T-helper 1 cell (primary cell): Measurements from ENCODE around the gene CRYAA.
"Not testable (repeated sequence)": the region's sequence is repeated elsewhere in the genome, so short reads cannot be mapped to it uniquely, and the experiment has no call there.

Experiments used
- DNase-seq, 5 donors: peaks; one replicate each; pipeline ENCODE4 v3.0.0-alpha.2; 2012 to 2020
- total RNA-seq, 4 donors: gene quantifications; one replicate each; lab custom pipeline; 2026; lab: John Stamatoyannopoulos, UW

Gene CRYAA, protein sequence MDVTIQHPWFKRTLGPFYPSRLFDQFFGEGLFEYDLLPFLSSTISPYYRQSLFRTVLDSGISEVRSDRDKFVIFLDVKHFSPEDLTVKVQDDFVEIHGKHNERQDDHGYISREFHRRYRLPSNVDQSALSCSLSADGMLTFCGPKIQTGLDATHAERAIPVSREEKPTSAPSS
- 0 reads per million in 4 donors for total RNA-seq

- not testable (repeated sequence) for DNase-seq
These were observed at the start of gene CRYAA for GRCh38 chr21:43168708-43169107. Gene CRYAA, plus strand, starts transcription at chr21:43169008. Its CDS starts 92 bp downstream, at chr21:43169100.

- not testable (repeated sequence) for DNase-seq
These were observed 38.7 kb upstream of the CRYAA start for GRCh38 chr21:43130094-43130493.

- not testable (repeated sequence) for DNase-seq
These were observed 34.3 kb upstream of the CRYAA start for GRCh38 chr21:43134520-43134919.

- not testable (repeated sequence) for DNase-seq
These were observed 29.9 kb upstream of the CRYAA start for GRCh38 chr21:43138944-43139343.

DNA sequence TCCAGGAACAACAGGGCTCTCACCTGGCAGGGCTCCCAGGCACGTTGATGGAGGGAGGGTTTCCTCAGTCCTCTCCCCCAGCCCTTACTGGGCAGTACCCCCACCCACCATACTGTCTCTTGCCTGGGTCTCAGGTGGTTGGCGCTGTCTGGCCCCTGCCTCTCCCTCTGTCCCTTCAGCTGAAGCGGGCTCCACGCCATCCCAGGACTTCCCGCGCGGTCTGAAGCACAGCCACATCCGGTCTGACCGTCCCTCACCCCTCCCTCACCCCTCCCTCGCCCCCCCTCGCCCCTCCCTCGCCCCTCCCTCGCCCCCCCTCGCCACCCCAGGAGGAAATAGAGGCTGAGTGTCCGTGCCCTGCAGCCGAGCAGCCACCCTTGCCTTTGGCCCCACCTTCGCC, 27.4 kb upstream of the CRYAA start:
- not testable (repeated sequence) for DNase-seq

- DNase-seq = not testable (repeated sequence)
These were observed 22.2 kb upstream of the CRYAA start for GRCh38 chr21:43146637-43147036.

- not testable (repeated sequence) for DNase-seq
These were observed 20.8 kb upstream of the CRYAA start for GRCh38 chr21:43147999-43148398.

DNA sequence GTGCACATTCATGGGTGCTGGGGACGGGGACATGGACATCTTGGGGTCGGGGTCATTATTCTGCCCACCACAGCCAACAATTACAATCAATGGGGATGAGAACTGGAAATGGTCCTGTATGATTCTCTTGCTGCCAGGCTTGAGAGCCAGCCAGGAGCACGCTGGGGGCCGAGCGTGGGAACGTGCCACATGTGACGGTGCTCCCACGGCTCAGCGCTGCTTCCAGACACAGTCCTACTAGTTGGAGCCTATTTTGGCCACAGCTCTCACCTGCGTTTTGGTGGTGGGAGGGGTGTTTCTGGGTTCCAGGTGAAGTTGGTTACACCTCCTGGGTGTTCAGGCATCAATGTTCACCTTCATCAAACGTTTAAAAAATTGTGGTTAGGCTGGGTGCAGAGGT, 19.5 kb upstream of the CRYAA start:
- DNase-seq = not testable (repeated sequence)

GRCh38 chr21:43153601-43154000, 15.2 kb upstream of the CRYAA start:
- not testable (repeated sequence) for DNase-seq

GRCh38 chr21:43159279-43160175, 9.3 kb upstream of the CRYAA start:
- DNase-seq = not testable (repeated sequence)

GRCh38 chr21:43161826-43162707, 6.7 kb upstream of the CRYAA start:
- DNase-seq = not testable (repeated sequence)

DNA sequence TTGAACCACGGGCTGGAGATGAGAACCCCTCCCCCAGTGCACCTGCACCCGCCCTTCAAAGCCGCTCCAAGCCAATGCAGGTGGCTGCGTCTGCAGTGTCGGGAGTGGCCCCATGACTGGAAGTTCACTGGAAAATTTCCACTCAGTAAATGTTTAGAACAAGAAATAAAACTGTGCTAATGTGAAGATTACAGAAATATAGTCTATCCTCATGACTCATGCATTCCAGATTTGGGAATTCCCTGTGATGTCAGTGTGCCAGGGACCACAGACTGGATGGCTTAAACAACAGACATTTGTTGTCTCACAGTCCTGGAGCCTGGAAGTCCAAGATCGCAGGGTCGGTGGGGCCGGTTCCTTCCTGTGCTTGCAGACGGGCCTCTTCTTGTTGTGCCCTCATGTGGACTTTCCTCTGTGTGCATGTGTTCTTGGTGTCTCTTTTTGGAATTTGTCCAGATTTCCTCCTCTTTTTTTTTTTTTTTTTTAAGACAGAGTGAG, 6.1 kb upstream of the CRYAA start:
- DNase-seq = not testable (repeated sequence)

- DNase-seq = not testable (repeated sequence)
These were observed 4.0 kb upstream of the CRYAA start for GRCh38 chr21:43164823-43165222.

DNA sequence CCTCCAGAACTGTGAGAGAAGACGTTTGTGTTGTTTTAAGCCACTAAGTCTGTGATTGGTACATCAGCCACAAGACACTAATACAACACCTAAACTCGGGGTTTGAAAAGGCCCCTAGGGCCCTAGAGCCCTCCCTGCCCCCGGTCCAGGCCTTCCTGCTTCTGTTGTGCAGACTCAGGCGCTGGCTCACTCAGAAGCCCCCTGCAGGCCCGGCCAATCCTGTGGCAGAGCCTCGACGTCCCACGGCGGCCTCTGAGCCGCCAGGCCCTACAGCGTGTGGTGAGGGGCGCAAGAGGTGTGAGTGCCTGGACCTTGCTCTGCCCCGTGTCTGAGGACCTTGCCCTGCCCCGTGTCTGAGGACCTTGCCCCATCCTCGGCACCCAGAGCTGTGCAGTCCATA, 3.1 kb upstream of the CRYAA start:
- DNase-seq = not testable (repeated sequence)

GRCh38 chr21:43169230-43169886, 550 bp downstream of the CRYAA start:
- not testable (repeated sequence) for DNase-seq

GRCh38 chr21:43169891-43170290, 1.1 kb downstream of the CRYAA start:
- DNase-seq = not testable (repeated sequence)

GRCh38 chr21:43172812-43173211, 4.0 kb downstream of the CRYAA start:
- DNase-seq = not testable (repeated sequence)

GRCh38 chr21:43173438-43173837, 4.6 kb downstream of the CRYAA start:
- not testable (repeated sequence) for DNase-seq

DNA sequence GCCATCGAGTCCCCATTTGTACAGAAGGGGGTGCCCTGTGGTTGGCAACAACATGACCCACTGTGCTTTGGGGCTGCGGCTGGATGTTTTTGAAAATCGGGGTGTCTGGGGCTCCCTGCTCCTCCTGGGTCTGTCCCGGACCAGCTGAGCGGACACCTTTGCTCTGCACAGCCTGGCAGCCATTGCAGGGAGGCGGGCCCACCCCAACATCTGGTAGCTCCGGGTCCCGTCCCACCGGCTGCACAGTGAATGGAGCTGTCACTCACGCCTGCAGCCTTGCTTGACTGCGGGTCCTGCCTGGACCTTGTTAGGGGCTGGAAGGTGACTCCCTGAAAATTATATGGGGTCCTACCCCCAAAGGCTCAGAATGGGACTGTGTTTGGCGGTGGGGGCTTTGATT, 5.1 kb downstream of the CRYAA start:
- not testable (repeated sequence) for DNase-seq

DNA sequence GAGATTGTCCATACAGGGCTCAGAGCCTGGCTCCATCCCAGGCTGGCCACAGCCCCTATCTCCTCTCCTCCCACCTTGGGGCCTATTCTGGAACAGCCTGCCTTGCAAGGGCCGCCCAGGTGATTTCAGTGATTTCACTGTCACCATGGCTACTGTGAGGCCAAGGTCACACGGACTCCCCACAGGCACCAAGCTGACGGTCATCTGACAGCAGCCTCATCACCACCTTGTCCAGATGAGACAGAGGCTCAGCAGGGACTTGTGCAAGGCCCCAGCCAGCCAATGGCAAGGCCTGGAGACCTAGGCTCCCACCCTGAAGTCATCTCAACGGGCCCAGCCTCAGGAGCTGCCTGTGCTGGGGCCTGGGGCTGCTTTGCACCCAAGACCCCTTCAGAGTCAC, 6.2 kb downstream of the CRYAA start:
- not testable (repeated sequence) for DNase-seq

GRCh38 chr21:43176621-43177020, 7.8 kb downstream of the CRYAA start:
- not testable (repeated sequence) for DNase-seq
